ENCODE measurements around the gene WDR49. TPM values are rescaled to one million over a fixed set of nuclear protein-coding genes. Genes with fewer than 3 reads are reported as not detected.

WDR49 gene
- total RNA-seq, result 0.62 TPM in 1 of 2 replicates, not detected in the other
- polyA plus RNA-seq (2012), result not detected

DNA sequence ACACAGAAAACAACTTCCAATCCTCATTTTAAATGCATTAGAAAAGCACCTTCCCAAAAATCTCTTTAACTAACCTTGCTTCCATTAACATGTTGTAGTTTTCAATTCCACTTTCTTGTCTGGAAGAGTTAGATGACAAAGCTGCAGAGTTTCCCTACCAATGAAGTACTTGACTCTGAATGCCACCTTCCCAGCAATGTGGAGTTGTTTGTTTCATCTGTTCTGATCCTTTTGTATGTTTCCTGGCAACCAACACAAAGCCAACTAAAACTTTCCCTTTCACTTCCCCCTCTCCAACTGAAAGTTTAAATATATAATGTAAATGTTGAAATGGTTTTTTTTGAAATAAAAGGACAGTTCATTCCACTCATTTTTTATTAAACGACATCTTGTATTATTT, at the start of gene WDR49:
TSS of gene WDR49 (minus strand) at position 183 of the 400 bp plus-strand sequence. CDS start 517 bp downstream, outside the sequence.
- peak; percentile 12 for DNase-seq (ENCODE audit: low read depth)

- DNase-seq (ENCODE audit: low read depth), result no peak
Observed at GRCh38 chr3:167700926-167701325, 47.2 kb upstream of the WDR49 start.

DNA sequence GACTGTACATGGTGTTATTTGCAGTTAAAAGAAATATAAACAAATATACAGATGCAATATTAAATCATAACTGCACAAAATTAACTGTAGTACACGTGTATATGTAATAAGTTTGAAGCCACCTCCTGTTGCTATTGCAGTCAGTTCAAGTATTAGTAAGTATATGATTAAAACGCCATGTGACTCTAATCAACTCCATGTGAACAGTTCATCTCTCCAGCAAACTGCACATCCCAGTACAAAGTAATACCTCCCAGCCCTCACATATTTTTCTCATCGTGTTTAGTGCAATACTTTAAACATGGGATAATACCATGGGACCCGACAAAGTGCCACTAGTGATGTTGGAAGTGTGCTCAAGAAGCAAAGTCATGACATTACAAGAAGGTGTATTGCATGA, 46.3 kb upstream of the WDR49 start:
- DNase-seq (ENCODE audit: low read depth), result no peak

DNA sequence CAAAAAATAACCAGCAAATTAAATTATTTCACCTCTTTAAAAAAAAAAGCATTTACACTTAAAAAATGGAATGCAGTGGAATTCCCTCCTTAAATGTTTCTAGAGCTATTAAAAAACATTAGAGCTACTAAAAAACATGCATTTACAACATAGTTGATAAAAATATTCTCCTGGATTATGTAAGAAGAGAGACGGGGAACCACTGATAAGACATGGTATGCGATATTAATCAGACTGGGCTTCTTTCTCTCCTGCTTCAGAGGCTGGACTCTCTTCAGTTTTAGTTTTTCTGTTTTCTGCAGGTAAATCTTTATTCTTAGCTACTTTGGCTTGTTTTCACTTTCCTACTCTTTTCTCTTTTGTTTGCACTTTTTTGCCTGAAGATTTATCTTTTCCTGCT, 40.4 kb upstream of the WDR49 start:
- no peak for DNase-seq (ENCODE audit: low read depth)

GRCh38 chr3:167691366-167691765, 37.6 kb upstream of the WDR49 start:
- no peak for DNase-seq (ENCODE audit: low read depth)

DNA sequence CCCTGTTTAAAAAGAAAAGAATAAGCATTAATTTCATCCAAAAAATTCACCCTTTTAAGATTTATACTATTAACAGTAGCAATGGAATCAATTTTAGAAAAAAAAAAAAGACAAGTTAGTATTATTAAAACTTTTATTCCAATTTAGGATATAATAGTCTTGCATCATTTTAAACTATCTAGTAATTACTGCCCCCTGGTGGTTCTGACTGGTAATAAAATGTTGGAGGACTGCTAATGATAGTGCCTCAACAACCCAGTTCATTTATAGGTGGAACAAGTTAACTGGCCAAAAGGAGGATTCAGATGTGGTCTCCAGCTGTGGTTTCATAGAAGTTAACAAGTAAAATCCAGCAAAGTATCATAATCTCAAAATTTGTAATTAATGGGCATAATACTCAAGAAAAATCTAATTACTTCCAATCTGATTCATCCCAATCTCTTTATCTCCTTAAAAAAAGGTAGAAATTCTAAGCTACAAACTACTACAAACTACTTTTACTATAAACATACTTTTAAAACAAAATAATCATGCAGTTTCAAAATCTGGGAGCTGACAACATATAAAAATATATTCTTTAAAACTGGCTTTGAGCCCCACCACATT, 30.7 kb upstream of the WDR49 start:
- DNase-seq (ENCODE audit: low read depth), result peak; percentile 79

GRCh38 chr3:167679526-167679925, 25.8 kb upstream of the WDR49 start:
- no peak for DNase-seq (ENCODE audit: low read depth)

DNA sequence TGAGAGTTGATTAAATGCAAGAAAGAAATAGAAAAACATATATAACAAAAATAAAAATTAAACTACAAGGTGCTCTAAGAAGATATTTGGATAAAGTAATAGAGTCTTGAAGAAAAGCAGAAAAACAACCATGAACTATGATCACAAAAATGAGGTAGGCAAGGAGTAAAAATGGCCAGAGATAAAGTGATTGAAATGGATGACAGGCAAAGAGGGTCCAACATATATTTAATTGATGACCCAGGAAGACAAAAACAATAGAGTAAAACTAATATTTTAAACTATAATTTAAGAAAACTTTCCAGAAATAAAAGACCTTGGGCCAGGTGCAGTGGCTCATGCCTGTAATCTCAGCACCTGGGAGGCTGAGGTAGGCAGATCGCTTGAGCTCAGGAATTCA, 22.1 kb upstream of the WDR49 start:
- DNase-seq (ENCODE audit: low read depth), result no peak

GRCh38 chr3:167673221-167673620, 19.5 kb upstream of the WDR49 start:
- DNase-seq (ENCODE audit: low read depth), result no peak

- DNase-seq (ENCODE audit: low read depth), result no peak
Observed at GRCh38 chr3:167671878-167672427, 18.2 kb upstream of the WDR49 start.

GRCh38 chr3:167669699-167670098, 16.0 kb upstream of the WDR49 start:
- no peak for DNase-seq (ENCODE audit: low read depth)

- DNase-seq (ENCODE audit: low read depth), result no peak
Observed at GRCh38 chr3:167668651-167669050, 14.9 kb upstream of the WDR49 start.

DNA sequence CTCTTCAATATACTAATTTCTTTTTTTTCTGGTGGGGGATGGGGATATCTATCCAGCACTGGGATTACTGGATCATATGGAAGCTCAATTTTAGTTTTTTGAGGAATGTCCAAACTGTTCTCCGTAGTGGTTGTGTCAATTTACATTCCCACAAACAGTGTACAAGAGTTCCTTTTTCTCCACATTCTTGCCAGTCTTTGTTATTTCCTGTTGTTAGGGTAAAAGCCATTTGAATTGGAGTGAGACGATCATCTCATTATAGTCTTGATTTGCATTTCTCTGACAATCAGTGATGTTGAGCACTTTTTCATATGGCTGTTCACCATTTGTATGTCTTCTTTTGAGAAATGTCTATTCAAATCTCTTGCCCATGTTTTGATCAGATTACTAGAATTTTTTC, 12.8 kb upstream of the WDR49 start:
- no peak for DNase-seq (ENCODE audit: low read depth)

GRCh38 chr3:167662919-167663400, 9.2 kb upstream of the WDR49 start:
- no peak for DNase-seq (ENCODE audit: low read depth)

DNA sequence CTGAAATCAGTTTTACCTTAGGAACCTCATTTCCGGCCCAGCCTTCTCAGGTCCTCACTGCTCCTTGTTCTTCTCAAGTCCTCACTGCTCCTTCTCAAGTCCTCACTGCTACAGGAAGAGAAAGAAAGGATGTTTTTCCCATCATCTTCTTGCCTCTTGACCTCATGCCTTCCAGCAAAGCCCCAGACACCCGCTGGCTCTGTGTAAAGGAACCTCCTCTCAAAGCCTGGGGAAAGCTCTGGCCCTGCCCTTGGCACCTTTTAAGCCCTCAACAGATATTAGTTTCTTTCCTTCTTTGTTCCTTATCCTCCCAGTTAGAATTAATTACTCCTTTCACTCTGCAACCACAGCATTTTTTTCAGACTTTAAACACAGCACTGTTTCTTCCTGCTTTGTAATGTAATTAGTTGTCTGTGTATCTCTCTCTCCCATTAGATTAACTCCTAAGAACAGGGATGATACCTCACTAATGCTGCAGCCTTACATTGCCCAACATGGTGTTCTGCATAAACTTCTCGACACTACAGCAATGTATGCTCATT, 4.0 kb upstream of the WDR49 start:
- no peak for DNase-seq (ENCODE audit: low read depth)

GRCh38 chr3:167656821-167657220, 3.1 kb upstream of the WDR49 start:
- DNase-seq (ENCODE audit: low read depth), result no peak

DNA sequence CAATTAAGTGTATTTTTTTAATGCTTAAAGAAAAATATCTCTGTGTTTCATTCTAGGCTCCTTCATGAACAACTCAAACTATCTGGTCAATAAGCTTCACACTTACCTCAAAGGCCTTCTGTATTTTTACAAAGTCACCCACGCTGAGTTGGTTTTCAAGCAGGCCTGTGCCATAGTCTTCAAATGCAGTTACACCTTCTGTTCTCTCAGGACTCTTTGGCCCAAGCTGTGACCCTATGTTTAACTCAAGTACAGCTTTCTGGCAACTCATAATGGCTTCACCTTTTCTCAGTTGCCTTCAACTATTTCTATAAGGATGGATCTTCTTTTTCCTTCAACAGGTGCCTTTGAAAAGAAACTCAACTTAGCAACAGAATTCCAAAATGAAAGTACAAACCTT, 587 bp downstream of the WDR49 start:
- no peak for DNase-seq (ENCODE audit: low read depth)

- DNase-seq (ENCODE audit: low read depth), result no peak
Observed at GRCh38 chr3:167651826-167652225, 1.9 kb downstream of the WDR49 start.

GRCh38 chr3:167650459-167650858, 3.3 kb downstream of the WDR49 start:
- no peak for DNase-seq (ENCODE audit: low read depth)

DNA sequence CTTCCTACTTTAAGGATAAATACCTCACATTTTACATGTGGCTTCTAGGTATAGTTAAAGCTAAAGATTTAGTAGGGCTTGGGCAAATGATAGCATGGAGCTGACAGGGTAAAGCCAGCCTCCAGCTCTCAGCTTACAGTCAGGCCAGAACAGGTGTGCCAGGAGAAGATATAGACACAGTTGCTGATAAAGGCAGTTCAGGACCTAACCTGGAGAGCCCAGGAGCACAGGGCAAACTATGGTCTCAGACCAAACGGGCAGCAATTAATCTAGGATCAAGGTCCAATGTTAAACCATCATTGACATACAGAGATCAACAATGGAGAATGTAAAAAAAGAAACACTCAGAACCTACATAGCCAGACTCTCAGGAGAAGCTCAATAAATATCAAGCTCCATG, 4.0 kb downstream of the WDR49 start:
- DNase-seq (ENCODE audit: low read depth), result no peak

GRCh38 chr3:167644611-167645010, 9.1 kb downstream of the WDR49 start:
- no peak for DNase-seq (ENCODE audit: low read depth)

DNA sequence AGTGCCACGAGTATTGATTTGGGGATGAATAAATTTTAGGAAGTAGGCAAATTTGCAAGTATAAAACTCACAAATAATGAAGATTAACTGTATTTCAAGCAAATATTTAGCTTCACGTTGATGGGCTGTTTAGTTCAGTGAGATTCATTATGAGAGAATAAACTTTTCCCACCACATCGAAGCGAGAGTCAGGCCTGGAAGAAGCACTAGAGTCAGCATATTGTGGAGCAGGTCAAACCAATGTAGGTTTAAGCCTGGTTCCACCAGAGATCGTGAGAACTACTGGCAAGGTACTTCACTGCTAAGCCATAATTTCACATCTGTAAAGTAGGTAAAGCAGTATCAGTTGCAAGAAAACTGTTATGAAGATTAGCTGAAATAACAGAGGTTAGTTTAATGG, 22.3 kb downstream of the WDR49 start:
- DNase-seq (ENCODE audit: low read depth), result no peak

GRCh38 chr3:167626490-167626889, 27.3 kb downstream of the WDR49 start:
- DNase-seq (ENCODE audit: low read depth), result peak; percentile 4

Measured in myocyte (in vitro differentiated cells).